T-cell (primary cell): Measurements from ENCODE around the gene MEGF8. TPM values are rescaled to one million over a fixed set of nuclear protein-coding genes. Genes with fewer than 3 reads are reported as not detected.
A peak's percentile ranks its signal among the peaks of the same experiment; 100 is the strongest.

ENCODE experiments used
- ATAC-seq, 4 experiments: fragments of 200-7000 bp in 3 of 4; fragments of 150-1000 bp in 1 of 4; cut with Tn5 transposase; replicated peaks in 1 of 4; 1 replicate in 3 of 4; 2 replicates in 1 of 4; pipeline ENCODE4 v1.10.0; 2021; ENCODE audit warnings: moderate library complexity in 3 of 4, mild to moderate bottlenecking in 2 of 4, moderate number of reproducible peaks in 1 of 4
- CTCF ChIA-PET, 2 donors: fragments of 300-600 bp; sonication (Branson Sonifier 250); formaldehyde crosslinking; loops; one replicate each; lab custom pipeline; 2022; ENCODE audit warnings: antibody characterized with exemption in 2 of 2; lab: Charles Lee
- POLR2A ChIA-PET, 2 donors: fragments of 300-600 bp; sonication (Branson Sonifier 250); formaldehyde crosslinking; loops; one replicate each; lab custom pipeline; 2022; ENCODE audit warnings: antibody characterized with exemption in 2 of 2; lab: Charles Lee
- DNase-seq, 35 experiments: peaks; one replicate each; pipeline versions ENCODE4 v3.0.0 to v3.0.0-alpha.2; 2013 to 2023
- H3K27ac ChIP-seq: one replicate; pipeline ENCODE4 v1.5.1; 2013; ENCODE audit warnings: low read length
- H3K27me3 ChIP-seq, 2 experiments: replicated peaks in 1 of 2; 1 replicate in 1 of 2; 2 replicates in 1 of 2; pipeline versions ENCODE4 v1.6.1 to v1.7.0; 2013; ENCODE audit warnings: low read length in 1 of 2, mixed read lengths in 1 of 2; ENCODE audit not compliant: control insufficient read depth in 2 of 2, insufficient read depth in 2 of 2; ENCODE audit errors: extremely low read depth in 1 of 2
- H3K36me3 ChIP-seq, 2 donors: 1 replicate in 1 of 2; 2 replicates in 1 of 2; pipeline versions ENCODE4 v1.6.1 to v1.7.0; 2013; ENCODE audit warnings: low read length in 1 of 2; ENCODE audit not compliant: control insufficient read depth in 2 of 2, insufficient read depth in 1 of 2; ENCODE audit errors: extremely low read depth in 1 of 2
- H3K4me1 ChIP-seq, 2 experiments: 1 replicate in 1 of 2; 2 replicates in 1 of 2; pipeline versions ENCODE4 v1.6.1 to v1.7.0; 2013; ENCODE audit warnings: low read length in 2 of 2, mixed read lengths in 1 of 2; ENCODE audit not compliant: insufficient read depth in 2 of 2, control insufficient read depth in 1 of 2; ENCODE audit errors: extremely low read depth in 1 of 2
- H3K4me3 ChIP-seq, 2 donors: 1 replicate in 1 of 2; 2 replicates in 1 of 2; pipeline versions ENCODE4 v1.5.1 to v1.7.0; 2013; ENCODE audit warnings: mild to moderate bottlenecking in 2 of 2, low read length in 1 of 2, moderate library complexity in 1 of 2; ENCODE audit not compliant: control insufficient read depth in 1 of 2; ENCODE audit errors: extremely low read depth in 1 of 2
- H3K9me3 ChIP-seq: 2 replicates; pipeline ENCODE4 v1.7.0; 2013
- H3K27ac Mint-ChIP-seq, 2 donors: one replicate each; pipeline ENCODE4 v1.8.0; 2020 to 2021; ENCODE audit warnings: mild to moderate bottlenecking in 2 of 2, mixed read lengths in 2 of 2
- H3K27me3 Mint-ChIP-seq, 2 donors: one replicate each; pipeline ENCODE4 v1.8.0; 2021 to 2022; ENCODE audit warnings: mixed read lengths in 2 of 2
- H3K36me3 Mint-ChIP-seq: one replicate; pipeline ENCODE4 v1.8.0; 2021; ENCODE audit warnings: mixed read lengths
- H3K4me1 Mint-ChIP-seq, 3 donors: one replicate each; pipeline ENCODE4 v1.8.0; 2020 to 2022; ENCODE audit warnings: mixed read lengths in 3 of 3, mild to moderate bottlenecking in 1 of 3
- H3K4me3 Mint-ChIP-seq, 3 donors: one replicate each; pipeline ENCODE4 v1.8.0; 2020 to 2022; ENCODE audit warnings: mild to moderate bottlenecking in 3 of 3, mixed read lengths in 3 of 3, moderate library complexity in 3 of 3
- H3K9me3 Mint-ChIP-seq, 3 donors: one replicate each; pipeline ENCODE4 v1.8.0; 2020 to 2022; ENCODE audit warnings: mixed read lengths in 3 of 3
- WGBS: methylation state at CpG from one replicate; pipeline ENCODE4 v1.1.5; 2013; ENCODE audit warnings: missing lambda C conversion rate; ENCODE audit not compliant: insufficient coverage; 5-methylcytosine and 5-hydroxymethylcytosine counted together
- total RNA-seq, 35 experiments: library from RNA in 6 of 35; stranded (reverse) in 6 of 35; fragments of 120-200 nt in 1 of 35; gene quantifications; one replicate each; pipeline versions ENCODE4 v1.2.1 to v1.2.4 and lab custom pipeline; 2013 to 2026

Gene MEGF8
- total RNA-seq, result 10 to 100 TPM in 2 of 5 donors, 1 to 10 TPM in 3; 5.2 to 11.4 (median 9.6) TPM
- 2.9 TPM for total RNA-seq (2013)
- 6.8 to 41.8 (median 23.5) reads per million in 29 experiments for total RNA-seq (lab: John Stamatoyannopoulos, UW)

DNA sequence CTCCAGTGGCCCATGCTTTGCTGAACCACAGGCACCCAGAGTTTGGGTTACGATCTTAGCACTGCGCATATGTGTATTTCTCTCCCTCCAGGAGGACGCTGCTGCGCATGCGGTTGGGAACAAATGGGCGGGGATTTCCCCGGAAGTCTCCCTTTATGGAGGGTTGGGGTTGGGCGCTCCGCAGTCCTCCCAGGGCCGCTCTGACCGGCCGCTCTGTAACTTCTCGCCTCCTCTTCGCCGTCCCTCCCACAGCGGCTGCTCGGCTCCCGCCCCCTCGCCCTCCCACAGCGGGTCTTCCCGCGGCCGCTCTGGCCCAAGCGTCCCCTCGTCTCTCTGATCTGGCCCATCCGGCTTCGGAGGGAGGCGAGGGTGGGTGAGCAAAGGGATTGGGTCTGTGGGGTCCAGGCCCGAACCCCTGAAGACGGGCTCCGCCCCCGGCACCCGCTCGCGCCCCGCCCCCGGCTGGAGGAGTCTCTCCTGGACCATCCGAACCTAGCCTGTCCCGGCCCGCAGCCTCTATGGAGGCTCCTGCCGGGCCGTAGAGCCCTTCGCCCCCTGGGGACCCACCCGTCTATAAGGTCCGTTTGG, at the start of gene MEGF8:
Gene MEGF8, plus strand, starts transcription at position 328 of the 588 bp plus-strand sequence. CDS start 609 bp downstream, outside the sequence.
- WGBS, result 0% methylated on average over 28 of the region's 45 CpGs
- POLR2A ChIA-PET, result no interaction called here

GRCh38 chr19:42276284-42276683, 49.2 kb upstream of the MEGF8 start:
- WGBS, result no CpG with 5 or more reads among the region's 3 CpGs
- peaks cover 11 to 77% of the 10 kb centered on the region in 2 experiments for H3K4me1 ChIP-seq
- peaks cover 42 to 53% (median 48%) of the 10 kb centered on the region in 3 donors for H3K4me1 Mint-ChIP-seq
- H3K9me3 Mint-ChIP-seq, result no peaks in the 10 kb centered on the region
- no peaks in the 10 kb centered on the region for H3K9me3 ChIP-seq
- no peak for ATAC-seq
- ChIA-PET POLR2A (no interaction called here), CTCF (no interaction called here)
- no peaks in the 10 kb centered on the region for H3K27me3 Mint-ChIP-seq
- H3K27ac ChIP-seq, result no peak overlapping the region
- peaks cover 19 to 35% of the 10 kb centered on the region in 2 donors for H3K36me3 ChIP-seq
- DNase-seq, result no peak
- no peak overlapping the region for H3K4me3 ChIP-seq
- H3K4me3 Mint-ChIP-seq, result peak overlapping the region in 1 of 3 donors; percentile 20
- peaks cover 15% of the 10 kb centered on the region for H3K36me3 Mint-ChIP-seq
- no peaks in the 10 kb centered on the region for H3K27me3 ChIP-seq
- peak overlapping the region; percentile 82 to 87 for H3K27ac Mint-ChIP-seq

More for the DNA sequence above, at the start of gene MEGF8:
- CTCF ChIA-PET, result no interaction called here
- peak; percentile 95 to 99 (median 98) for DNase-seq
- Mint-ChIP-seq H3K9me3 (no peaks in the 10 kb centered on the region), H3K4me3 (peak within 1 kb of the TSS; percentile 88 to 97 (median 89)), H3K27me3 (peaks cover 15% of the 10 kb centered on the region in 2 donors), H3K36me3 (no peaks in the 10 kb centered on the region), H3K4me1 (peaks cover 17 to 32% (median 25%) of the 10 kb centered on the region in 3 donors), H3K27ac (peak within 1 kb of the TSS; percentile 80 to 84)
- peak; percentile 91 to 95 (median 94) for ATAC-seq
- peaks cover under 1 to 24% of the 10 kb centered on the region in 2 experiments for H3K27me3 ChIP-seq
- peak within 1 kb of the TSS; percentile 52 for H3K27ac ChIP-seq
- no peaks in the 10 kb centered on the region for H3K9me3 ChIP-seq
- peaks cover 8 to 27% of the 10 kb centered on the region in 2 experiments for H3K4me1 ChIP-seq
- peak within 1 kb of the TSS; percentile 92 for H3K4me3 ChIP-seq
- no peaks in the 10 kb centered on the region for H3K36me3 ChIP-seq

DNA sequence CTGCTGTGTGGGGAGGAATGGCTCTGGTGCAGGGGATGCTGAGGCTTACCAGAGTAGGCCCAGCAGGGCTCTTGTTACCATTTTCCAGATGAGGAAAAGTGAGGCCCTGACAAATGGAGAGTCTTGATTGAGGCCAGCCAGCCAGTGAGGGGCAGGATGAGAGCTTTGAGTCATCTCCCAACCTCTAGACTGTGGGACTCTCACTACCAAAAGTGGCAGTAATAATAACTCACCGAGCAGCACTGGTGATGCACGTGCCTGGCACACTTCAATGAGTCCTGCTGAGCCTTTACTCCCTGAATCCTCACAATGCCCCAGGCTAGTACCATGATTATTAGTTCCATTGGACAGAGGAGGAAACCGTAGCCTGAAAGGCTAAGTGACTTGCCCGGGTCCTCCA, 48.6 kb upstream of the MEGF8 start:
- Histone ChIP-seq H3K36me3 (peaks cover 19 to 31% of the 10 kb centered on the region in 2 donors), H3K9me3 (no peaks in the 10 kb centered on the region), H3K27ac (no peak overlapping the region), H3K4me3 (no peak overlapping the region), H3K27me3 (no peaks in the 10 kb centered on the region), H3K4me1 (peaks cover 14 to 77% of the 10 kb centered on the region in 2 experiments)
- peak overlapping the region; percentile 27 to 58 for H3K27ac Mint-ChIP-seq
- H3K27me3 Mint-ChIP-seq, result no peaks in the 10 kb centered on the region
- peaks cover 37 to 49% (median 49%) of the 10 kb centered on the region in 3 donors for H3K4me1 Mint-ChIP-seq
- 65% methylated on average over 4 of the region's 4 CpGs for WGBS
- ATAC-seq (no peak), DNase-seq (no peak)
- POLR2A ChIA-PET, result no interaction called here
- H3K36me3 Mint-ChIP-seq, result peaks cover 13% of the 10 kb centered on the region
- H3K4me3 Mint-ChIP-seq, result no peak overlapping the region
- H3K9me3 Mint-ChIP-seq, result no peaks in the 10 kb centered on the region
- CTCF ChIA-PET, result no interaction called here

DNA sequence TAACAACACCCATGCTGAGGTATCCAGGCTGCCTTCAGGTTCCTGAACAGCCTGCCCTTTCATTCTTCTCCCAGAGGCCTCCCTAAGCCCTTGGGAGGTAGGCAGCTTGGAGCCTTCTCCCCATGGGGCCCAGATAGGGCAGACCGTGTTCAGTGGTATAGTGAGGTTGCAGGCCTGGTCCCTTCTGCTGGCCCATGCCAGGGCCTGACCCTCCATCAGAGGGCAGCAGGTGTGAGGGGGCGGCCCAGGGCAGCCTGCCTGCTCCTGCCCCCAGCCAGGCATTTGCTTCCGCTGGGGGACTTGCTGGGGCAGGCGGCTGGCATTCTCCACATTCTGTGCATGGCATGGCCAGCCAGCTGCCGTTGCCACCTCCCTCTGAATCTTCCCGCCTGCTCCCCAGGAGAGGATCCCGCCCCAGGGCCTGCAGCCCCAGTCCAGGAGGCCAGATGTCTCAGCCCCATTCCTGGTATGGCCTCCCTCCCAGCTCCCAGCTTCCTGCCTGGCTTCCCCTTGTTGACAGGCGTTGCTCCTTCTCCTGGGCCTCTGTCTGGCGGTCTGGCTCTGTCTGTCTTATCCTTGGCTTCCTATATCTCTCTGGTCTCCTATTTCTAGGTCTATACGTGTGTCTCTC, 47.5 kb upstream of the MEGF8 start:
- H3K4me3 Mint-ChIP-seq, result no peak overlapping the region
- 96% methylated on average over 9 of the region's 10 CpGs for WGBS

DNA sequence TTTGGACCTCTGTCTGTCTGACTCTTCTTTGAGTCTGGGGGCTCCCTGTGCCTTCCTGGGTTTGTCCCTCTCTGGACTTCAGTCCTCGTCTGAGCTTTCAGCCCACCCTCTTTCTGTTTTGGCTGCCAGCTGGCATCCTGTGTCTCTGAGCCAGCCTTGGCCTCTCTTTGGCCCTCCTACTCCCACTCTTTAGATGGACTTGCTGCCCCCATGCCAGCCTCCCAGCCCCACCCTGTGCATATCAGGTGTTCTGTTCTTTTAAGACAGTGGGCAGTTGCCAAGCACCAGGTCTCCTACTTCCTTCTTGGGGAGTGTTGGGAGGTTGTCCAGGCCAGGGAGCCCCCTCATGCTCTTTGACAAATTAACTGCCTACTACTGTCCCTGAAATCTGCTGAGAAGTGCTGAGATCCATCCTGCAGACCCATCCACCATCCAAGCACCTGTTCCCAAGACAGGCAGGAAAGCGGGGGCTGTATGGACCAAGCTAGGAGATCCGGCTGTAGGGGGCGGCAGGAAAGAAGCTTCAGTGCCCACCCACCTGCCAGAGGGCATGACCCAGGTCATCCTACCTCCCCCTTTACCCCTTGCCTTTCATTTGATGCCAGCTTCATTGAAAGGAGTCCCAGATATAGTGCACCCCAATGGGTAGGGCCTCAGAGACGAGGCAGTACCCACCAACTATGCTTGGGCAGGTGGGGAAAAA, 46.8 kb upstream of the MEGF8 start:
- Histone ChIP-seq H3K36me3 (peaks cover 9 to 14% of the 10 kb centered on the region in 2 donors), H3K27me3 (no peaks in the 10 kb centered on the region), H3K4me1 (peaks cover 26 to 87% of the 10 kb centered on the region in 2 experiments), H3K4me3 (no peak overlapping the region), H3K27ac (peak overlapping the region; percentile 95), H3K9me3 (no peaks in the 10 kb centered on the region)
- ATAC-seq, result no peak
- WGBS, result 89% methylated on average over 4 of the region's 5 CpGs
- H3K36me3 Mint-ChIP-seq, result peaks cover 10% of the 10 kb centered on the region
- H3K4me3 Mint-ChIP-seq, result peak overlapping the region in 2 of 3 donors; percentile 83 to 87
- no peaks in the 10 kb centered on the region for H3K27me3 Mint-ChIP-seq
- peak overlapping the region; percentile 92 to 97 for H3K27ac Mint-ChIP-seq
- peak in 1 of 35 experiments; percentile 2 for DNase-seq
- H3K9me3 Mint-ChIP-seq, result no peaks in the 10 kb centered on the region
- ChIA-PET CTCF (interaction anchor here (0.6 to 2.0 kb wide), 7 partner anchors 8 to 170 kb away, joined by 3 to 22 read pairs (median 6); partner anchors contain the start of gene CIC (in 1 of the 2)), POLR2A (interaction anchor here in 1 of 2 donors (1.4 kb wide), 1 partner anchor 8 kb away, joined by 4 read pairs; no protein-coding TSS in a partner anchor)
- peaks cover 37 to 56% (median 47%) of the 10 kb centered on the region in 3 donors for H3K4me1 Mint-ChIP-seq

More for the DNA sequence above, 47.5 kb upstream of the MEGF8 start:
- Histone ChIP-seq H3K27ac (no peak overlapping the region), H3K27me3 (no peaks in the 10 kb centered on the region), H3K4me3 (no peak overlapping the region), H3K36me3 (peaks cover 13 to 20% of the 10 kb centered on the region in 2 donors), H3K9me3 (no peaks in the 10 kb centered on the region), H3K4me1 (peaks cover 22 to 83% of the 10 kb centered on the region in 2 experiments)
- Mint-ChIP-seq H3K9me3 (no peaks in the 10 kb centered on the region), H3K27ac (peak overlapping the region; percentile 92 to 97), H3K27me3 (no peaks in the 10 kb centered on the region), H3K36me3 (peaks cover 13% of the 10 kb centered on the region), H3K4me1 (peaks cover 37 to 57% (median 49%) of the 10 kb centered on the region in 3 donors)
- POLR2A ChIA-PET, result no interaction called here
- ATAC-seq (no peak), DNase-seq (peak in 1 of 35 experiments; percentile 1)
- CTCF ChIA-PET, result no interaction called here
